H1 (cell line): ENCODE results near the gene COL4A3.

ENCODE experiments used
- CREB1 ChIP-seq: IDR thresholded peaks from 2 replicates; pipeline ENCODE4 v1.6.1; 2012; ENCODE audit warnings: inconsistent platforms
- CTCF ChIP-seq, 3 experiments: IDR thresholded peaks; 1 replicate in 2 of 3; 2 replicates in 1 of 3; pipeline versions ENCODE4 v1.5.1 to v1.6.1; 2011; ENCODE audit warnings: low read length in 3 of 3, mild to moderate bottlenecking in 3 of 3, inconsistent platforms in 2 of 3, low read depth in 1 of 3, moderate library complexity in 1 of 3; ENCODE audit not compliant: insufficient read depth in 1 of 3; ENCODE audit errors: control extremely low read depth in 1 of 3
- FOSL1 ChIP-seq: IDR thresholded peaks from 2 replicates; pipeline ENCODE4 v1.6.1; 2011; ENCODE audit warnings: mild to moderate bottlenecking, low read depth, low read length, moderate library complexity; ENCODE audit not compliant: insufficient read depth
- TAF1 ChIP-seq: IDR thresholded peaks from 2 replicates; pipeline ENCODE4 v1.6.1; 2011; ENCODE audit warnings: mild to moderate bottlenecking, low read depth, low read length

- no peak for TF ChIP-seq CREB1
- TF ChIP-seq TAF1 = no peak
- TF ChIP-seq CTCF (IDR thresholded peaks at IDR 0.05; ENCODE audit: control extremely low read depth in 1 of 3, insufficient read depth in 1 of 3, low read depth in 1 of 3, low read length in 3 of 3) = no peak
- TF ChIP-seq FOSL1 = no peak
Observed at GRCh38 chr2:227351639-227352038, 187.2 kb downstream of the COL4A3 start.
